ENCODE results near the gene MRPS7. TPM values are rescaled to one million over a fixed set of nuclear protein-coding genes. Genes with fewer than 3 reads are reported as not detected.

MRPS7 gene
- total and polyA plus RNA-seq, 9 of the 15 experiments (the other 6 are each of a cell fraction or from before 2014, with no cell fraction given) = 107 to 244 (median 132) TPM

GRCh38 chr17:75271233-75271954, 9.7 kb downstream of the MRPS7 start (continued):
- no peak for TF ChIP-seq ZNF23 (CRISPR knock-in tag; IDR thresholded peaks at IDR 0.05)
- no peak for TF ChIP-seq CEBPB (tag; IDR thresholded peaks at IDR 0.05)
- TF ChIP-seq SIN3A (IDR thresholded peaks at IDR 0.05; ENCODE audit: borderline replicate concordance in 2 of 2, control insufficient read depth in 1 of 2, low read depth in 2 of 2, low read length in 2 of 2) = peak in 1 of 2 experiments; percentile 87; a peak in 3 of 4 replicates
- TF ChIP-seq ZNF3 (CRISPR knock-in tag; IDR thresholded peaks at IDR 0.05) = no peak
- no peak for TF ChIP-seq ETV6 (IDR thresholded peaks at IDR 0.05; ENCODE audit: borderline replicate concordance in 1 of 2, low read depth in 2 of 2, low read length in 1 of 2)
- no peak for TF ChIP-seq ETV6 (CRISPR knock-in tag; IDR thresholded peaks at IDR 0.05; ENCODE audit: borderline replicate concordance)
- no peak for TF ChIP-seq HDAC2 (IDR thresholded peaks at IDR 0.05)
- no peak for TF ChIP-seq HNRNPH1 (optimal IDR thresholded peaks at IDR 0.05; ENCODE audit: low read depth, low read length)
- TF ChIP-seq NFATC3 (IDR thresholded peaks at IDR 0.05) = no peak
- TF ChIP-seq THRAP3 (IDR thresholded peaks at IDR 0.05; ENCODE audit: borderline replicate concordance) = no peak
- peak; percentile 66; the same call in 1 of the 2 replicates for TF ChIP-seq KAT7 (CRISPR knock-in tag; IDR thresholded peaks at IDR 0.05; ENCODE audit: borderline replicate concordance)
- no peak for TF ChIP-seq NCOA1 (IDR thresholded peaks at IDR 0.05; ENCODE audit: low read depth)
- no peak for TF ChIP-seq CBFB (CRISPR knock-in tag; IDR thresholded peaks at IDR 0.05)
- TF ChIP-seq HDAC1 (IDR thresholded peaks at IDR 0.05) = peak in 1 of 2 experiments; percentile 87; a peak in 2 of 4 replicates
- peak; percentile 56; the same call in 1 of the 2 replicates for TF ChIP-seq ZNF24 (IDR thresholded peaks at IDR 0.05)
- TF ChIP-seq, protein P1, sequence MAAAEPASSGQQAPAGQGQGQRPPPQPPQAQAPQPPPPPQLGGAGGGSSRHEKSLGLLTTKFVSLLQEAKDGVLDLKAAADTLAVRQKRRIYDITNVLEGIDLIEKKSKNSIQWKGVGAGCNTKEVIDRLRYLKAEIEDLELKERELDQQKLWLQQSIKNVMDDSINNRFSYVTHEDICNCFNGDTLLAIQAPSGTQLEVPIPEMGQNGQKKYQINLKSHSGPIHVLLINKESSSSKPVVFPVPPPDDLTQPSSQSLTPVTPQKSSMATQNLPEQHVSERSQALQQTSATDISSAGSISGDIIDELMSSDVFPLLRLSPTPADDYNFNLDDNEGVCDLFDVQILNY (CRISPR knock-in tag; IDR thresholded peaks at IDR 0.05) = 0 out of 2 replicates have a peak, but pooled peaks have one; percentile 46
- TF ChIP-seq GABPB1 (CRISPR knock-in tag; IDR thresholded peaks at IDR 0.05) = peak; percentile 76
- no peak for TF ChIP-seq BCL6 (CRISPR knock-in tag; IDR thresholded peaks at IDR 0.05)
- no peak for TF ChIP-seq MTA2 (IDR thresholded peaks at IDR 0.05; ENCODE audit: low read depth)
- TF ChIP-seq RBM39 (optimal IDR thresholded peaks at IDR 0.05; ENCODE audit: low read depth, low read length) = peak; percentile 68
- TF ChIP-seq SRSF1 (IDR thresholded peaks at IDR 0.05; ENCODE audit: low read depth, low read length) = no peak
- TF ChIP-seq RUNX1 (IDR thresholded peaks at IDR 0.05; ENCODE audit: low read depth) = no peak
- no peak for TF ChIP-seq ZNF696 (CRISPR knock-in tag; conservative IDR thresholded peaks at IDR 0.05)
- TF ChIP-seq ZZZ3 (IDR thresholded peaks at IDR 0.05) = no peak
- no peak for TF ChIP-seq KDM2B (CRISPR knock-in tag; IDR thresholded peaks at IDR 0.05)
- TF ChIP-seq NR1H2 (CRISPR knock-in tag; IDR thresholded peaks at IDR 0.05) = no peak
- TF ChIP-seq, protein P2, sequence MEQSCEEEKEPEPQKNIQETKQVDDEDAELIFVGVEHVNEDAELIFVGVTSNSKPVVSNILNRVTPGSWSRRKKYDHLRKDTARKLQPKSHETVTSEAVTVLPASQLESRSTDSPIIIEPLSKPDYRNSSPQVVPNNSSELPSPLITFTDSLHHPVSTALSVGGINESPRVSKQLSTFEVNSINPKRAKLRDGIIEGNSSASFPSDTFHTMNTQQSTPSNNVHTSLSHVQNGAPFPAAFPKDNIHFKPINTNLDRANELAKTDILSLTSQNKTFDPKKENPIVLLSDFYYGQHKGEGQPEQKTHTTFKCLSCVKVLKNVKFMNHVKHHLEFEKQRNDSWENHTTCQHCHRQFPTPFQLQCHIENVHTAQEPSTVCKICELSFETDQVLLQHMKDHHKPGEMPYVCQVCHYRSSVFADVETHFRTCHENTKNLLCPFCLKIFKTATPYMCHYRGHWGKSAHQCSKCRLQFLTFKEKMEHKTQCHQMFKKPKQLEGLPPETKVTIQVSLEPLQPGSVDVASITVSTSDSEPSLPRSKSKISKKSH (CRISPR knock-in tag; IDR thresholded peaks at IDR 0.05) = no peak
- TF ChIP-seq KLF10 (CRISPR knock-in tag; IDR thresholded peaks at IDR 0.05) = no peak
- TF ChIP-seq SIRT6 (IDR thresholded peaks at IDR 0.05; ENCODE audit: low read depth, low read length) = no peak
- TF ChIP-seq MXI1 (IDR thresholded peaks at IDR 0.05; ENCODE audit: low read depth, low read length) = no peak
- no peak for TF ChIP-seq SRSF3 (IDR thresholded peaks at IDR 0.05; ENCODE audit: insufficient read depth, low read length)

All from K562 (cell line).